Right hindlimb (tissue), 1 donor: Measurements from ENCODE around the gene PRKCI.
"Not testable (repeated sequence)": the region's sequence is repeated elsewhere in the genome, so short reads cannot be mapped to it uniquely, and the experiment has no call there.

ENCODE experiments used
- DNase-seq: peaks from one replicate; pipeline ENCODE4 v3.0.0-alpha.2; 2018

PRKCI gene

GRCh38 chr3:170301405-170301804, 79.2 kb downstream of the PRKCI start:
- no peak for DNase-seq

- no peak for DNase-seq
These were observed 79.8 kb downstream of the PRKCI start for GRCh38 chr3:170302008-170302407.

- no peak for DNase-seq
These were observed 83.8 kb downstream of the PRKCI start for GRCh38 chr3:170306015-170306414.

- DNase-seq: no peak
These were observed 85.6 kb downstream of the PRKCI start for GRCh38 chr3:170307671-170308405.

GRCh38 chr3:170309046-170309445, 86.8 kb downstream of the PRKCI start:
- DNase-seq: no peak

- DNase-seq: no peak
These were observed 95.7 kb downstream of the PRKCI start for GRCh38 chr3:170317954-170318353.

- no peak for DNase-seq
These were observed 98.4 kb downstream of the PRKCI start for GRCh38 chr3:170320461-170321121.

GRCh38 chr3:170321321-170322034, 99.3 kb downstream of the PRKCI start:
- no peak for DNase-seq

- DNase-seq: no peak
These were observed 100.5 kb downstream of the PRKCI start for GRCh38 chr3:170322566-170323269.

- DNase-seq: no peak
These were observed 101.1 kb downstream of the PRKCI start for GRCh38 chr3:170323331-170323730.

GRCh38 chr3:170324962-170325361, 102.7 kb downstream of the PRKCI start:
- no peak for DNase-seq

GRCh38 chr3:170327040-170327808, 105.0 kb downstream of the PRKCI start:
- no peak for DNase-seq

GRCh38 chr3:170327868-170328548, 105.8 kb downstream of the PRKCI start:
- DNase-seq: not testable (repeated sequence)

- no peak for DNase-seq
These were observed 108.1 kb downstream of the PRKCI start for GRCh38 chr3:170330366-170330765.

GRCh38 chr3:170331143-170331542, 108.9 kb downstream of the PRKCI start:
- no peak for DNase-seq

GRCh38 chr3:170337420-170337819, 115.2 kb downstream of the PRKCI start:
- DNase-seq: no peak

GRCh38 chr3:170338690-170339340, 116.6 kb downstream of the PRKCI start:
- no peak for DNase-seq

GRCh38 chr3:170342273-170342672, 120.0 kb downstream of the PRKCI start:
- DNase-seq: not testable (repeated sequence)

- not testable (repeated sequence) for DNase-seq
These were observed 121.6 kb downstream of the PRKCI start for GRCh38 chr3:170343859-170344258.

GRCh38 chr3:170344971-170345370, 122.7 kb downstream of the PRKCI start:
- DNase-seq: no peak
